CD4-positive, alpha-beta T cell treated with Interleukin-1 beta for 1 hour (primary cell): ENCODE data around the gene COL27A1.
"Not testable (repeated sequence)": the region's sequence is repeated elsewhere in the genome, so short reads cannot be mapped to it uniquely, and the experiment has no call there.

Experiments used
- DNase-seq, 2 donors: peaks; one replicate each; pipeline ENCODE4 v3.0.0-alpha.2; 2020 to 2022

COL27A1 gene

GRCh38 chr9:114311571-114312512 is 156.5 kb downstream of the COL27A1 start:
- DNase-seq, result no peak

- no peak for DNase-seq
Measured at GRCh38 chr9:114312513-114312875, 157.2 kb downstream of the COL27A1 start.

DNA sequence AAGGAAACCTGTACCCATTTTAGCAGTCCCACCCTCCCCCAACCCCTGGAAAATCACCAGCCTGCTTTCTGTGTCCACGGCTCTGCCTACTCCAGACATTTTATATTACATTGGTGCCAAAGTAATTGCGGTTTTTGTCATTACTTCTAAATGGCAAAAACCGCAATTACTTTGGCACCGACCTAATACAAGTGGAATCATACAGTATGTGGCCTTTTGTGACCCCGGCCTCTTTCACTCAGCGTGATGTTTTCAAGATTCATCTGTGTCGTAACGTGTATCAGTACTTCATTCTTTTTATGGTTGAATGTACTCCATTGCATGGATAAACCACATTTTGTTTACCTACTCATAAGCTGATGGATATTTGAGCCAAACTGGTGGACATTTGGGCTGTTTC is 157.8 kb downstream of the COL27A1 start:
- DNase-seq, result no peak

- no peak for DNase-seq
Measured at GRCh38 chr9:114314256-114314867, 159.0 kb downstream of the COL27A1 start.

DNA sequence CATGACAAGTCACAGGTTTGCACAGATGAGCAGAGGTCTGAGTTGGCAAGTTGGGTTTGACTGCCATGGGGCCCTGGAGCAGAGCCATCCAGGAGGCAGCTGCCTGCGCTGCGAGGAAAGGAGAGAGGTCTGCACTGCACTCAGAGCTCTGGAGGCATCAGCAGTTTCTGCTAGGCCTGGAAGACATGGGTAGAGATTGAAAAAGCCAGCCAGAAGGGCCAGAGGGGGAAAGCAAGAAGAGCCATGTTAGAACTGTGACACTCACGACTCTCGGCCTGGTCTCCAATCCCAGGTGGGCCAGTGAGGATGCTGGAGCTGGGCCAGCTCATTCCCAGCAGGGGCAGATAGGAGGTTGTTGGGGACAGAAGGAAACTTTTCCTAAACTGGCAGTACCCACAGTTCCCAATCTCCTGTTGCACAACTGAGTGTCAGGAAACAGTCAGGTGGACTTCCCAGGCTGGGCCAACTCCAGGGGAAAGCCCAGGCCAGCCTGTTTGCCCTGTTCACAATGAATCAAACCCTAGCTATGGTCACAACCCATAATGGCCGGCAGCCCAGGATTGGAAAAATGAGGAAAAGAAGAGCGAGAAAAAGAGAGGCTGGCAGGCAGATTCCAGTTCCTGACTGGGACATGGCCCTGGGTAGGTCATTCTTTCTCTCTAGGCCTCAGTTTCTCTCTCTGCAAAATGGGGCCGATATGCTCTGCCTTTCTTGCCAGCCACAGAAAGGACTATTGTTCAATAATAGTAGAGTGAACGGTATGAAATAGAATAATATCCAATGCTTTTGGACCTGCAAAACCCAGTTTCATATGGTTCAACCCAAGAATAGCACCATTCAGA is 159.8 kb downstream of the COL27A1 start:
- DNase-seq, result no peak

GRCh38 chr9:114315723-114316363 is 160.5 kb downstream of the COL27A1 start:
- no peak for DNase-seq

DNA sequence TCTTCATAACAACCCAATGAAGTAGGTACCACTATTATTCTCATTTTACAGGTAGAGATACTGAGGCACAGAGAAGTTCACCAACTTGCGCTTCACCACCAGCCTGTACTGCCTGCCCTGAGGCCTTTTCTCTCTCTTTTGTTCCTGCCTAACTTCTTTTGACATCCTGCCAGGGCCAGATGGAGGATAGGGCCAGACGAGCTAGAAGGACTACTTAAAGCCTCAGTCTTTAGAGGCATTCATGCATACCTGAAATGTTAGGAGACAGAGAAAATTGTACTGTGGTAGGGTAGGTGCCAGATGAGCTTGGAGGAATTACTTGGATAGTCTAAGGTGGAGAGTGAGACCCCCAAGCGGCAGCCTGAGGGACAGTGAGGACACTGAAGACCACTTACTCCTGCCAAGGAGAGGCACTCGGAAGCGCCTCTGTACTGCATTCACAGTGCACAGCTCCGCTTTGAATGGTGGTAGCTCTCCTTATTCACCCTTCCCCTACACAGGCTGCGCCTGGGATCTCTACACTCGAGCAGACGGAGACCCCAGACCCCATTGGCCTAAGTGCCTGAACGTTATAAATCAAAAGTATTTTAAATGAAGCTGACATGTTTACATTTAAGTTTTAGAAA is 161.4 kb downstream of the COL27A1 start:
- DNase-seq, result no peak

DNA sequence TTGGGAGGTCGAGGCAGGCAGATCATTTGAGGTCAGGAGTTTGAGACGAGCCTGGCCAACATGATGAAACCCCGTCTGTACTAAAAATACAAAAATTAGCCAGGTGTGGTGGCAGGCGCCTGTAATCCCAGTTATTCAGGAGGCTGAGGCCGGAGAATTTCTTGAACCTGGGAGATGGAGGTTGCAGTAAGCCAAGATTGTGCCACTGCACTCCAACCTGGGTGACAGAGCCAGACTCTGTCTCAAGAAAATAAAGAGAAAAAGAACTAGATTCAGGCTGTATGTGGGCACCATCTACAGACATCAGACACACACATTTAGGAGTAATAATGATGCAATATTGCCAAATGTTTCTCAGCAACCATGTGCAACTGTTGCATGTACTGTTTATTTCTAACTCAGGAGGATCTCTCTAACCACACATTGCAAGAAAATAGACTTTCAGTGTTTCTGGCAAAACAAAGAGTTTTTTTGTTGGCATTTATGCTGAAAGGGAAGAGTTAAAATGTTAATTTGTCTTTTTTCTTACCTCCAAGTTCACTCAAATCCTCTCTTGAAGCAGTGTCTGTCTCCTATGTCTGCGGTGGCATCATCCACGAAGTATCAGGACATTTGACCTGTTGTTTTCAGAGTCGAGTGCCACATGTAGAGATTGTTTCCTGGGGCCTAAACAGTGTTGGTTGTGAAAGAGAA is 162.5 kb downstream of the COL27A1 start:
- no peak for DNase-seq

DNA sequence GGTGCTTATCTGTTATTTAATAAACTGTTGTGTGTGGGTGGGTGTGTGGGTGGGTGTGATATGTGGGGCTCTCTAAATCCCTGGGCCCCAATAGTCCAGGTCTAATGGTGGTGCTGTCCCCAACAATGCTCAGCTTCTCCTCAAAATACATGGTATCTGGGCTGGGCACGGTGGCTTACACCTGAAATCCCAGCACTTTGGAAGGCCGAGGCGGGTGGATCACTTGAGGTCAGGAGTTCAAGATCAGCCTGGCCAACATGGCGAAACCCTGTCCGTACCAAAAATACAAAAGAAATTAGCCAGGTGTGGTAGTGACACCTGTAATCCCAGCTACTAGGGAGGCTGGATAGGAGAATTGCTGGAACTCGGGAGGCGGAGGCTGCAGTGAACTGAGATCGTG is 163.1 kb downstream of the COL27A1 start:
- no peak for DNase-seq

DNA sequence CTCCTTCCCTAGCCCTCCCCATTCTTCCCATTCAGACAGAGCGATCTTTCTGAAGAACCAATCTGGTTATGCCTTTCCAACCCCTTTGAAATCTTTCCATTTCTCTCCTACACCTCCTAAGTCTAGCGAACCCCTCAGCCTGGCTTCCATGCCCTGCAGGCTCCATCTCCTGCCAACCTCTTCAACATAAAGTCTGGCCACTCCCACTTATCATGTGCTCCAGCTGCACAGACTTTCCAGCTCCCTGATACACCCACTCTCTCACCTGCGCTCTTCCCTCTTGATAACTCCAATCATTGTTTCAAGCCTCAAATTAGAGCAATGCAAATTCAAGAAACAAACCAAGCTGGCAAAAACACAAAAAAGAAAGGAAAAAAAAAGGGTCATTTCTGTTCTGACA is 163.8 kb downstream of the COL27A1 start:
- no peak for DNase-seq

GRCh38 chr9:114320710-114321109 is 165.4 kb downstream of the COL27A1 start:
- not testable (repeated sequence) for DNase-seq

- DNase-seq, result no peak
Measured at GRCh38 chr9:114321759-114322158, 166.4 kb downstream of the COL27A1 start.

DNA sequence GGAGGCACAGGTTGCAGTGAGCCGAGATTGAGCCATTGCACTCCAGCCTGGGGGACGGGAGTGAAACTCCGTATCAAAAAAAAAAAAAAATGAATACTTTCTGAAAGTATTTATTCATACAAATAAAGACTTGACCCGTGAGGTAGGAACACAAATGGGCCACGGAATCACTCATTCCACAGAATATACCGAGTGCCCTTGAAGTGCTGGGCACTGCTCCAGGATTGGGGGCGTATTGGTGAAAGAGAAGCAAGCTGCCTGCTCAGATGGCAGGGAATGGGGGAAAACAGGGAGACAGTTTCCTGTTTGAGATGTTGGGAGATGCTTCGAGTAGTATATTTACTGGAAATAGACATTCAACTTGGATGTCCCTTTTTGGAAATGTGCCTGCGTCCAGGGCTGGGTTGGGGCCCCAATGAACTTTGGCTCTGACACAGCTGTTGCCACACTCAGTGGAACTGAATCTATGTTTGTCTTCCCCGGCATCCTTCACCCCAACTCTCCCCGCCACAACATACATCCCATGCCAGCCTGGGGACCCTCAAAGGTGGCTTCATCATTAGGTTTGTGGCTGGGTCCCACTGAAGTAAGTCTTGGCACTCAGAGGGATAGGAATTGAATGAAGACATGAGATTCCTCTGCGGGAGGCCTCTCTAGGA is 167.0 kb downstream of the COL27A1 start:
- DNase-seq, result not testable (repeated sequence)

DNA sequence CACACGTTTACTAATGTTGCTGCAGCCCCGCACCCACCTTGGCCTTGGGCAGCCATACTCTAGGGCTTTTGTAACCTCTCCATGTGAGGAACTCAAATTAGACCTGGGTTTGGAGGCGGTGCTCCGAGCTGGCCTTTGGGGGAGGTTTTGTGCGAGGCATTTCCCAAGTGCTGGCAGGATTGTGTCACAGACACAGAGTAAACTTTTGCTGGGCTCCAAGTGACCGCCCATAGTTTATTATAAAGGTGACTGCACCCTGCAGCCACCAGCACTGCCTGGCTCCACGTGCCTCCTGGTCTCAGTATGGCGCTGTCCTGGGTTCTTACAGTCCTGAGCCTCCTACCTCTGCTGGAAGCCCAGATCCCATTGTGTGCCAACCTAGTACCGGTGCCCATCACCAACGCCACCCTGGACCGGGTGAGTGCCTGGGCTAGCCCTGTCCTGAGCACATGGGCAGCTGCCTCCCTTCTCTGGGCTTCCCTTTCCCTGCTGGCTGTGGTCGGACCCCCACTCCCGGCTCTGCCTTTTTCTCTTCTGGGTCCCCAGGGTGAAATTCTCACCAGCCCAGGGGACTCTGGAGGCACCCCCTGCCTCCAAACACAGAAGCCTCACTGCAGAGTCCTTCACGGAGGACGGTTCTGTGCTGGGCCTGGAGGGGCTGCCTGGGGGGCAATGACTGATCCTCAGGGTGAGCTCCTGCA is 167.6 kb downstream of the COL27A1 start, which contains the start of gene ORM1:
Gene ORM1, plus strand, starts transcription at position 268 of the 701 bp plus-strand sequence. Its CDS starts 36 bp downstream, at position 304.
- DNase-seq, result not testable (repeated sequence)

GRCh38 chr9:114323849-114324248 is 168.5 kb downstream of the COL27A1 start:
- not testable (repeated sequence) for DNase-seq

DNA sequence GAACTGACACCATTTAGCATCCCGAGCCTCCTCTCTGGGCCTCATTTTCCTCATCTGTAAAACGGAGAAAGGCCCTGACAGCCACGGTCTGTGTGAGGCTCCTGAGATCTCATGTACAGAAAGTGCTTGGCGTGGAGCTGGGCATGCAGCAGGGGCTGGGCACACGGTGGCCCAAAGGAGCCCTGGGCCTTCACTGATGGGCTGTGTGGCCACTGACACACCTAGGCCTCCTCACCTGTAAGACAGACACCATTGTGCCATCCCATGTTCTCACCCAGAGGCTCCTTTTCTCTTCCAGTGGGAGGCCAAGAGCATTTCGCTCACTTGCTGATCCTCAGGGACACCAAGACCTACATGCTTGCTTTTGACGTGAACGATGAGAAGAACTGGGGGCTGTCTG is 169.2 kb downstream of the COL27A1 start:
- no peak for DNase-seq

- DNase-seq, result not testable (repeated sequence)
Measured at GRCh38 chr9:114324965-114325364, 169.6 kb downstream of the COL27A1 start.

DNA sequence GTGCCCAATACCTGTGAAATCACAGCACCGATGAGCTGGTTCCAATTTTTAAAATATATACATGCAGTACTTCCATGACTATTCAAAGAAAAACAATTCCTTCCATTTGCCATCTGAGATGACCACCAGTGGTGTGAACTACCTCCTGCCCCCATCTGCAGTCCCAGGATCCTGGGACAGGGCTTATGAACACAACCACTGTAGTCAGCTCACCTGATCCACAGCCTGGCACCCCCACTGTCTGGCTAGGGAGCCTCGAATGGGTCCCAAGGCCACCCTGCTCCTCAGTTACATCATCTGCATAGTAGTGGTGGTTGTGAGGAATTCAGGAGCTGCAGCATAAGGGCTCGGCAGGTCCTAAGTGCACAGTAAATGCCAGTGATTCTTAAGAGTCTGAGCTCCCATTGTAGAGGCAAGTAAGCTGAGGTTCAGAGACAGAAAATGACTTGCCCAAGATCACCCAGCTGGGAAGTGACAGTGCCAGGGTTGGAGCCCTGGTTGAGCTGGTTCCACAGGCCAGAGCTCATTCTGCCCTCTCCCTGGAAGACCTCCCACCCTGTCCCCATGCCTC is 170.4 kb downstream of the COL27A1 start:
- not testable (repeated sequence) for DNase-seq

DNA sequence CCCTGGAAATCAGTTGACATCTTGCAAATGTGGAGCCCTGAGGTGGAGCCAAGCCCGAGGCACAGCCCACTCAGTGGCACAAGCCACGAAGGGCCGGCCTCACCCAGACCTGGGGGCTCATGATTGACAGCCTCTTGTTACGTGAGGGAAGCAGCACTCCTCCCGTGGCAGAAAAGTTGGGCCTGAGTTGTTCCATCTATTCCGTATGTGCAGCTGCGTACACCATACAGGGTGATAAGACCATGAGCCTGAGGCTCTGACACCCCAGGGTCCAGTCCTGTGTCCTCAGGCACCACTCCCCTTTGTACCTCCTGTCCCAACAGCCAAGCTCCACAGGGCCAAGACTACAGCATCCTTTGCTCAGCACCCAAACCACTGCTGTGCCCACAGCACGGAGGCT is 172.4 kb downstream of the COL27A1 start:
- no peak for DNase-seq

GRCh38 chr9:114328357-114328820 is 173.1 kb downstream of the COL27A1 start:
- not testable (repeated sequence) for DNase-seq
